Panc1 (cell line): ENCODE results near the gene CNOT3. TPM values are rescaled to one million over a fixed set of nuclear protein-coding genes. Genes with fewer than 3 reads are reported as not detected.
A peak's percentile ranks its signal among the peaks of the same experiment; 100 is the strongest.

ENCODE experiments used
- ATAC-seq: fragments of 200-7000 bp; cut with Tn5 transposase; 2 replicates; pipeline ENCODE4 v1.9.1; 2020; ENCODE audit warnings: mild to moderate bottlenecking, moderate library complexity
- Bru-seq: library from RNA; stranded (reverse); fragments of 400-500 nt; gene quantifications from one replicate; lab custom pipeline; 2021; lab: Mats Ljungman, UMichigan
- BruChase-seq, 2 experiments: library from RNA; stranded (reverse); fragments of 400-500 nt; gene quantifications; one replicate each; lab custom pipeline; 2021; lab: Mats Ljungman, UMichigan
- BruUV-seq: library from RNA; stranded (reverse); fragments of 400-500 nt; replicated peaks from 2 replicates; lab custom pipeline; 2021; lab: Mats Ljungman, UMichigan
- CTCF ChIA-PET: fragments of 300-600 bp; sonication (Branson Sonifier 250); formaldehyde crosslinking; loops from one replicate; lab custom pipeline; 2022; ENCODE audit warnings: antibody characterized with exemption; lab: Charles Lee
- POLR2A ChIA-PET: fragments of 300-600 bp; sonication (Branson Sonifier 250); formaldehyde crosslinking; loops from one replicate; lab custom pipeline; 2022; ENCODE audit warnings: antibody characterized with exemption; lab: Charles Lee
- DNase-seq: peaks from one replicate; pipeline ENCODE4 v3.0.0-alpha.2; 2010; ENCODE audit warnings: low read depth, low spot score
- H3K27ac ChIP-seq: 2 replicates; pipeline ENCODE4 v1.5.1; 2011; ENCODE audit warnings: mild to moderate bottlenecking, low read length, inconsistent platforms
- H3K27me3 ChIP-seq: fragments of 200-500 bp; sonication (Bioruptor generic); 2 replicates; pipeline ENCODE4 v1.6.0; 2014; ENCODE audit warnings: low read length, inconsistent platforms; ENCODE audit not compliant: control insufficient read depth, insufficient read depth
- H3K36me3 ChIP-seq: fragments of 200-500 bp; sonication (Bioruptor generic); 2 replicates; pipeline ENCODE4 v1.5.1; 2014; ENCODE audit warnings: inconsistent platforms, mild to moderate bottlenecking, low read length, moderate library complexity; ENCODE audit not compliant: control insufficient read depth, insufficient read depth
- H3K4me1 ChIP-seq: 2 replicates; pipeline ENCODE4 v1.5.1; 2011; ENCODE audit warnings: inconsistent platforms, mild to moderate bottlenecking, low read length, moderate library complexity; ENCODE audit not compliant: control insufficient read depth, insufficient read depth
- H3K4me3 ChIP-seq, 2 experiments: 2 replicates each; pipeline ENCODE4 v1.5.1; 2011 to 2012; ENCODE audit warnings: low read depth in 2 of 2, low read length in 2 of 2, mild to moderate bottlenecking in 2 of 2, inconsistent platforms in 1 of 2, moderate library complexity in 1 of 2
- H3K9me3 ChIP-seq: fragments of 200-500 bp; sonication (Bioruptor generic); 2 replicates; pipeline ENCODE4 v1.5.1; 2014; ENCODE audit warnings: low read depth, mild to moderate bottlenecking, inconsistent platforms, low read length, moderate library complexity; ENCODE audit not compliant: control insufficient read depth, insufficient read depth
- CTCF ChIP-seq: fragments of 450-650 bp; IDR thresholded peaks from 2 replicates; pipeline ENCODE4 v1.5.1; 2017; ENCODE audit warnings: mild to moderate bottlenecking
- POLR2AphosphoS5 ChIP-seq: IDR thresholded peaks from 2 replicates; pipeline ENCODE4 v1.6.1; 2012; ENCODE audit warnings: mild to moderate bottlenecking, low read depth, low read length, moderate library complexity
- REST ChIP-seq, 2 experiments: IDR thresholded peaks; 2 replicates each; pipeline ENCODE4 v1.6.1; 2011 to 2012; ENCODE audit warnings: low read depth in 2 of 2, control low read depth in 1 of 2, low read length in 1 of 2, mild to moderate bottlenecking in 1 of 2, moderate library complexity in 1 of 2; ENCODE audit not compliant: insufficient read depth in 1 of 2
- SIN3A ChIP-seq: IDR thresholded peaks from 2 replicates; pipeline ENCODE4 v1.6.1; 2012; ENCODE audit warnings: low read depth, mild to moderate bottlenecking, low read length, moderate library complexity, borderline replicate concordance; ENCODE audit not compliant: insufficient read depth
- TCF7L2 ChIP-seq: IDR thresholded peaks from 2 replicates; pipeline ENCODE4 v1.6.1; 2011; ENCODE audit warnings: mild to moderate bottlenecking, low read depth, low read length, inconsistent platforms
- in situ Hi-C: cut with HindIII; loops from 2 replicates; pipeline ENCODE4 v1.10.0; 2016; ENCODE audit warnings: low sequenced_read_pairs, low pct_unique_long_range_greater_than_20kb
- intact Hi-C: fragments of 100-400 bp; cut with micrococcal nuclease; formaldehyde crosslinking; loops from one replicate; pipeline ENCODE4 v1.10.0; 2022; ENCODE audit not compliant: unreplicated experiment
- long read RNA-seq: library from polyadenylated mRNA; unstranded; transcript quantifications from one replicate; pipeline ENCODE4 v2.0.0, GENCODE V29; 2021; ENCODE audit not compliant: unreplicated experiment
- polyA plus RNA-seq: library from polyadenylated mRNA; unstranded; fragments of >200 nt; gene quantifications from one replicate; pipeline ENCODE4 v1.2.1, GENCODE V29; 2012; ENCODE audit warnings: missing spikeins; ENCODE audit not compliant: insufficient read length
- total RNA-seq: library from RNA; stranded (reverse); gene quantifications from one replicate; pipeline ENCODE4 v1.2.1, GENCODE V29; 2021; ENCODE audit not compliant: unreplicated experiment

The CNOT3 gene
- total RNA-seq = 111 TPM
- polyA plus RNA-seq = 184 TPM
- percentile 90 among the genes with signal in this experiment for Bru-seq, nascent RNA
- percentile 94 among the genes with signal in this experiment for BruChase-seq, experiment 1, labeled RNA remaining after a 2-hour chase
- BruChase-seq, experiment 2, labeled RNA remaining after a 6-hour chase = percentile 93 among the genes with signal in this experiment
- long read RNA-seq, partial matches to known transcripts = 27 of 48 reads
- long read RNA-seq, other reads (novel, unspliced or antisense) = 19 of 48 reads

- Histone ChIP-seq H3K27ac (peak within 1 kb of the TSS; percentile 95), H3K4me1 (peaks cover 30% of the 10 kb centered on the region), H3K36me3 (peaks cover 8% of the 10 kb centered on the region), H3K4me3 (peak within 1 kb of the TSS; percentile 68 to 97), H3K27me3 (no peaks in the 10 kb centered on the region), H3K9me3 (no peaks in the 10 kb centered on the region)
- ChIA-PET POLR2A (interaction anchor here (1.2 kb wide), 2 partner anchors 20 to 21 kb away, joined by 3 to 4 read pairs; partner anchors contain the start of gene LENG1), CTCF (interaction anchor here (0.7 to 1.8 kb wide), 2 partner anchors 20 to 345 kb away, joined by 4 to 5 read pairs; no protein-coding TSS in a partner anchor)
- intact Hi-C loops = no loop called here
- no peak for ATAC-seq
- in situ Hi-C loops = no loop called here
- TF ChIP-seq POLR2AphosphoS5 (peak; percentile 87), SIN3A (peak; percentile 81; the same call in 1 of the 2 replicates), CTCF (no peak)
- no peak for DNase-seq
- BruUV-seq = no TSS peak
Measured at GRCh38 chr19:54137699-54138488, at the start of gene CNOT3. CNOT3 (plus strand) TSS chr19:54137762; CDS start chr19:54142979, 5,217 bp downstream.

GRCh38 chr19:54094426-54095000, 43.0 kb upstream of the CNOT3 start:
- ChIA-PET CTCF (interaction anchor here (0.7 kb wide), 1 partner anchor 435 kb away, joined by 5 read pairs; no protein-coding TSS in a partner anchor), POLR2A (no interaction called here)
- H3K27ac ChIP-seq = peak overlapping the region; percentile 89; the same call in 1 of the 2 replicates
- DNase-seq = no peak
- H3K4me3 ChIP-seq = no peak overlapping the region
- H3K27me3 ChIP-seq = no peaks in the 10 kb centered on the region
- TF ChIP-seq CTCF (no peak), TCF7L2 (no peak), POLR2AphosphoS5 (no peak), REST (IDR thresholded peaks at IDR 0.05; ENCODE audit: insufficient read depth in 1 of 2, low read depth in 2 of 2, low read length in 1 of 2) (no peak), SIN3A (no peak)
- intact Hi-C loops (no loop called here), in situ Hi-C loops (no loop called here)
- peaks cover 12% of the 10 kb centered on the region for H3K4me1 ChIP-seq
- H3K9me3 ChIP-seq = peaks cover 4% of the 10 kb centered on the region; the same call in 1 of the 2 replicates
- no peak for ATAC-seq
- no TSS peak for BruUV-seq
- no peaks in the 10 kb centered on the region for H3K36me3 ChIP-seq
